ENCODE measurements around the gene ALDH3B1. TPM values are rescaled to one million over a fixed set of nuclear protein-coding genes. Genes with fewer than 3 reads are reported as not detected.

ALDH3B1 gene
- polyA plus RNA-seq, 1 donor (not counting 4 experiments of a cell fraction or from before 2014, with no cell fraction given): 0.16 TPM

DNA sequence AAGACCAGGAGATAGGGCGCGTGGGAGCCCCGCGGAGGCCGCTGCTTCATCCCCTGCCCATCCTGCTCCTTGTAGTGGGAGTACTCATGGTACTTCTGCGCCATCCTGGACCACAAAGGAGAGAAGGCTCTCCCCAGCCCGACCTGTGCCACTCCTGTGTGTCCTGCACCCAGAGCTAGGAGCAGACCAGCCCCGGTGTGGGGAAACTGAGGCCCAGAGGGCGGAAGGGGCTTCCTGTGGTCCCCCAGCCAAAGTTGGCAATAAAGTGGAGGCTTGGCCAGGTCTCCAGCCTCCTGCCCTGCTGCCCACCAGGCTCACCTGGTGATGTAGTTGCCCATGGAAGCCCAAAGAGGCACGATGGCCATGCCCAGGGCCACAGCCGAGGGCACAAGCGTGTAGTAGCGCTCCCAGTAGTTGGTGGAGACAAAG, 10.9 kb upstream of the ALDH3B1 start:
- Histone ChIP-seq H3K36me3 (ENCODE audit: control insufficient read depth in 2 of 2, extremely low read depth in 1 of 2, insufficient read depth in 2 of 2, low read length in 2 of 2) (peaks cover 0 to 1% of the 10 kb centered on the region in 2 experiments), H3K27ac (ENCODE audit: control insufficient read depth, insufficient read depth, low read length) (no peak overlapping the region), H3K4me2 (ENCODE audit: control insufficient read depth, extremely low read depth, insufficient read depth, low read depth, low read length) (no peak overlapping the region), H3K79me2 (ENCODE audit: control insufficient read depth, insufficient read depth, low read length) (no peaks in the 10 kb centered on the region), H2AFZ (ENCODE audit: control insufficient read depth, low read length) (no peak overlapping the region), H3K9me3 (ENCODE audit: control insufficient read depth, low read depth, low read length) (no peaks in the 10 kb centered on the region), H4K20me1 (ENCODE audit: control insufficient read depth, extremely low read depth, insufficient read depth, low read length) (no peaks in the 10 kb centered on the region), H3K9me1 (ENCODE audit: control insufficient read depth, extremely low read depth, insufficient read depth, low read length) (no peaks in the 10 kb centered on the region), H3K4me1 (ENCODE audit: control insufficient read depth, extremely low read depth, insufficient read depth, low read length) (peaks cover 8% of the 10 kb centered on the region), H3K9ac (ENCODE audit: control insufficient read depth, extremely low read depth, insufficient read depth, low read length) (no peak overlapping the region), H3K27me3 (ENCODE audit: control insufficient read depth, extremely low read depth, insufficient read depth, low read length) (no peaks in the 10 kb centered on the region), H3K4me3 (ENCODE audit: control insufficient read depth in 2 of 3, extremely low read depth in 1 of 3, insufficient read depth in 2 of 3, low read depth in 1 of 3, low read length in 3 of 3) (no peak overlapping the region)
- dilution Hi-C loops (cut with MboI; ENCODE audit: extremely low pct_ligation_motif_present, low sequenced_read_pairs): no loop called here
- TF ChIP-seq, protein P1, sequence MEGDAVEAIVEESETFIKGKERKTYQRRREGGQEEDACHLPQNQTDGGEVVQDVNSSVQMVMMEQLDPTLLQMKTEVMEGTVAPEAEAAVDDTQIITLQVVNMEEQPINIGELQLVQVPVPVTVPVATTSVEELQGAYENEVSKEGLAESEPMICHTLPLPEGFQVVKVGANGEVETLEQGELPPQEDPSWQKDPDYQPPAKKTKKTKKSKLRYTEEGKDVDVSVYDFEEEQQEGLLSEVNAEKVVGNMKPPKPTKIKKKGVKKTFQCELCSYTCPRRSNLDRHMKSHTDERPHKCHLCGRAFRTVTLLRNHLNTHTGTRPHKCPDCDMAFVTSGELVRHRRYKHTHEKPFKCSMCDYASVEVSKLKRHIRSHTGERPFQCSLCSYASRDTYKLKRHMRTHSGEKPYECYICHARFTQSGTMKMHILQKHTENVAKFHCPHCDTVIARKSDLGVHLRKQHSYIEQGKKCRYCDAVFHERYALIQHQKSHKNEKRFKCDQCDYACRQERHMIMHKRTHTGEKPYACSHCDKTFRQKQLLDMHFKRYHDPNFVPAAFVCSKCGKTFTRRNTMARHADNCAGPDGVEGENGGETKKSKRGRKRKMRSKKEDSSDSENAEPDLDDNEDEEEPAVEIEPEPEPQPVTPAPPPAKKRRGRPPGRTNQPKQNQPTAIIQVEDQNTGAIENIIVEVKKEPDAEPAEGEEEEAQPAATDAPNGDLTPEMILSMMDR (optimal IDR thresholded peaks at IDR 0.05 in 1 of 3, IDR thresholded peaks at IDR 0.05 in 1 of 3, conservative IDR thresholded peaks at IDR 0.05 in 1 of 3; ENCODE audit: extremely low read depth in 1 of 3, insufficient read depth in 2 of 3, low read length in 3 of 3): no peak
- TF ChIP-seq EZH2 (IDR thresholded peaks at IDR 0.05; ENCODE audit: low read length): no peak
- FAIRE-seq (no peak), DNase-seq (ENCODE audit: low read depth, low spot score) (no peak)

DNA sequence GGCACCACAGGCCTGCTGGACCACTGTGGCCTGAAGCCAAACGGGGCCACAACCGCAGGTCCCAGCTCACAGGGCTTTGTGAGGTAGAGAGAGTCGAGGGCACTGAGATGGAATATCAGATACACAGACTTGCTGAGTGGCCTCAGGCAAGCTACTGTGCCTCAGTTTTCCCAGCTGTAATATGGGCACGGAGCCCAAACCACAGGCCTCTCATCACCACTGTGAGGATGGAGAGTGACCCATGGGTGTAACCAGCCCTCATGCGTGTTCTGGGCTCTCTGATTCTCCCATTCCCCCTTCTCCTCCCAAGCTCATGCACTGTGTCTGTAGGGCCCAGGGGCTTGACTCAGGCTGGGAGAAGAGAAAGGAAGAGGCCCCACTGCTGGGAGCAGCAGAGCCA, 10.4 kb upstream of the ALDH3B1 start:
- Histone ChIP-seq H3K36me3 (ENCODE audit: control insufficient read depth in 2 of 2, extremely low read depth in 1 of 2, insufficient read depth in 2 of 2, low read length in 2 of 2) (peaks cover 0 to 1% of the 10 kb centered on the region in 2 experiments), H3K9ac (ENCODE audit: control insufficient read depth, extremely low read depth, insufficient read depth, low read length) (no peak overlapping the region), H3K27me3 (ENCODE audit: control insufficient read depth, extremely low read depth, insufficient read depth, low read length) (no peaks in the 10 kb centered on the region), H3K4me2 (ENCODE audit: control insufficient read depth, extremely low read depth, insufficient read depth, low read depth, low read length) (no peak overlapping the region), H3K9me3 (ENCODE audit: control insufficient read depth, low read depth, low read length) (no peaks in the 10 kb centered on the region), H3K79me2 (ENCODE audit: control insufficient read depth, insufficient read depth, low read length) (no peaks in the 10 kb centered on the region), H3K4me1 (ENCODE audit: control insufficient read depth, extremely low read depth, insufficient read depth, low read length) (peaks cover 9% of the 10 kb centered on the region), H4K20me1 (ENCODE audit: control insufficient read depth, extremely low read depth, insufficient read depth, low read length) (no peaks in the 10 kb centered on the region), H3K4me3 (ENCODE audit: control insufficient read depth in 2 of 3, extremely low read depth in 1 of 3, insufficient read depth in 2 of 3, low read depth in 1 of 3, low read length in 3 of 3) (no peak overlapping the region), H2AFZ (ENCODE audit: control insufficient read depth, low read length) (no peak overlapping the region), H3K27ac (ENCODE audit: control insufficient read depth, insufficient read depth, low read length) (no peak overlapping the region), H3K9me1 (ENCODE audit: control insufficient read depth, extremely low read depth, insufficient read depth, low read length) (no peaks in the 10 kb centered on the region)
- no peak for TF ChIP-seq EZH2 (IDR thresholded peaks at IDR 0.05; ENCODE audit: low read length)
- TF ChIP-seq, protein P1 (optimal IDR thresholded peaks at IDR 0.05 in 1 of 3, IDR thresholded peaks at IDR 0.05 in 1 of 3, conservative IDR thresholded peaks at IDR 0.05 in 1 of 3; ENCODE audit: extremely low read depth in 1 of 3, insufficient read depth in 2 of 3, low read length in 3 of 3): no peak
- FAIRE-seq: no peak
- dilution Hi-C loops (cut with MboI; ENCODE audit: extremely low pct_ligation_motif_present, low sequenced_read_pairs): no loop called here
- no peak for DNase-seq (ENCODE audit: low read depth, low spot score)
